ENCODE results near the gene CYBRD1. TPM values are rescaled to one million over a fixed set of nuclear protein-coding genes. Genes with fewer than 3 reads are reported as not detected.

CYBRD1 gene
- total RNA-seq, 1 donor from 2014 or later, result 313 TPM

DNA sequence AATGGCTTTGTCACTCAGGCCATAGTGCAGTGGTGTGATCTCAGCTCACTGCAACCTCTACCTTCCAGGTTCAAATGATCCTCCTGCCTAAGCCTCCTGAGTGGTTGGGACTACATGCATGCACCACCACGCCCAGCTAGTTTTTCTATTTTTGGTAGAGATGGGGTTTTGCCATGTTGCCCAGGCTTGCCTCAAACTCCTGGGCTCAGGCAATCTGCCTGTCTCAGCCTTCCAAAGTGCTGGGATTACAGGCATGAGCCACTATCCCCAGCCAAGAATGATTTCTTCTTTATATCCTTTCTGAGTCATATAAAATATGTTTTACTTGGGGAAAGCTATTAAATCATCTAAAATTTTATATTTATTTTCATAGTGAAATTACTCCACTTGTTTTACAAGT is 61.3 kb downstream of the CYBRD1 start:
- Histone ChIP-seq H3K4me1 (no peaks in the 10 kb centered on the region), H3K9me3 (no peaks in the 10 kb centered on the region), H3K4me3 (no peak overlapping the region), H3K27ac (no peak overlapping the region), H3K27me3 (peaks cover 7% of the 10 kb centered on the region), H3K36me3 (no peaks in the 10 kb centered on the region)
- intact Hi-C loops (cut with DNase I), result no loop called here
- TF ChIP-seq, protein P1, sequence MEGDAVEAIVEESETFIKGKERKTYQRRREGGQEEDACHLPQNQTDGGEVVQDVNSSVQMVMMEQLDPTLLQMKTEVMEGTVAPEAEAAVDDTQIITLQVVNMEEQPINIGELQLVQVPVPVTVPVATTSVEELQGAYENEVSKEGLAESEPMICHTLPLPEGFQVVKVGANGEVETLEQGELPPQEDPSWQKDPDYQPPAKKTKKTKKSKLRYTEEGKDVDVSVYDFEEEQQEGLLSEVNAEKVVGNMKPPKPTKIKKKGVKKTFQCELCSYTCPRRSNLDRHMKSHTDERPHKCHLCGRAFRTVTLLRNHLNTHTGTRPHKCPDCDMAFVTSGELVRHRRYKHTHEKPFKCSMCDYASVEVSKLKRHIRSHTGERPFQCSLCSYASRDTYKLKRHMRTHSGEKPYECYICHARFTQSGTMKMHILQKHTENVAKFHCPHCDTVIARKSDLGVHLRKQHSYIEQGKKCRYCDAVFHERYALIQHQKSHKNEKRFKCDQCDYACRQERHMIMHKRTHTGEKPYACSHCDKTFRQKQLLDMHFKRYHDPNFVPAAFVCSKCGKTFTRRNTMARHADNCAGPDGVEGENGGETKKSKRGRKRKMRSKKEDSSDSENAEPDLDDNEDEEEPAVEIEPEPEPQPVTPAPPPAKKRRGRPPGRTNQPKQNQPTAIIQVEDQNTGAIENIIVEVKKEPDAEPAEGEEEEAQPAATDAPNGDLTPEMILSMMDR (IDR thresholded peaks at IDR 0.05), result no peak
- ATAC-seq, result no peak
- DNase-seq, result no peak

DNA sequence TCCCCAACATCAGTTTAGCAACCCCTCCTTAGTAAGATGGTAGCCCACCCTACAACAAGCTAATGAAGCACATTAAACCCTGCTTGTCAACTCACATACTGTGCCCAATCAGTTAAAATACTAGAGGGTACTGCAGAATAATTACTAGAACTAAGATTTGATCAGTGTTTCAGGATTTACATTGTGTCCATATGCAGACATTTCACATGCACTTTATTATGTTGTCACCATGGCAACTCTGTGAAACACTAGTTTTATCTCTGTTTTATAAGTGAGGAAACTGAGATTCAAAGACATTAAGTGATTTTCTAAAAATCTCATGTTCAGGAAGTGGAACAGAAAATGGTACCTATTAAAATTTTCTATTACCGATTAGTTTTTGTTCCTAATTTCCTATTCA is 61.7 kb downstream of the CYBRD1 start:
- ATAC-seq, result no peak
- DNase-seq, result no peak

DNA sequence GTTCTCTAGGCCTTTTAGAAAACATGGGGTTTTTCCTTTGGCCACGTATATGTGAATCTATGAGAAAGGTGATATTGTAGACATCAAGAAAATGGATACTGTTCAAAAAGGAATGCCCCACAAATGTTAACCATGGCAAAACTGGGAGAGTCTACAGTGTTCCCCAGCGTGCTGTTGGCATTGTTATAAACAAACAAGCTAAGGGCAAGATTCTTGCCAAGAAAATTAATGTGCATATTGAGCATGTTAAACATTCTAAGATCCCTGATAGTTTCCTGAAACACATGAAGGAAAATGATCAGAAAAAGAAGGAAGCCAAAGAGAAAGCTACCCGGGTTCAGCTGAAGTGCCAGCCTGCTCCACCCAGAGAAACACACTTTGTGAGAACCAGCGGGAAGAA is 64.9 kb downstream of the CYBRD1 start:
- TF ChIP-seq, protein P1 (IDR thresholded peaks at IDR 0.05), result no peak
- no peak for ATAC-seq

More for the DNA sequence above, 61.7 kb downstream of the CYBRD1 start:
- H3K4me1 ChIP-seq, result no peaks in the 10 kb centered on the region
- H3K36me3 ChIP-seq, result no peaks in the 10 kb centered on the region
- TF ChIP-seq, protein P1 (IDR thresholded peaks at IDR 0.05), result no peak
- H3K9me3 ChIP-seq, result no peaks in the 10 kb centered on the region
- intact Hi-C loops (cut with DNase I), result no loop called here
- H3K27ac ChIP-seq, result no peak overlapping the region
- peaks cover 7% of the 10 kb centered on the region for H3K27me3 ChIP-seq
- no peak overlapping the region for H3K4me3 ChIP-seq

DNA sequence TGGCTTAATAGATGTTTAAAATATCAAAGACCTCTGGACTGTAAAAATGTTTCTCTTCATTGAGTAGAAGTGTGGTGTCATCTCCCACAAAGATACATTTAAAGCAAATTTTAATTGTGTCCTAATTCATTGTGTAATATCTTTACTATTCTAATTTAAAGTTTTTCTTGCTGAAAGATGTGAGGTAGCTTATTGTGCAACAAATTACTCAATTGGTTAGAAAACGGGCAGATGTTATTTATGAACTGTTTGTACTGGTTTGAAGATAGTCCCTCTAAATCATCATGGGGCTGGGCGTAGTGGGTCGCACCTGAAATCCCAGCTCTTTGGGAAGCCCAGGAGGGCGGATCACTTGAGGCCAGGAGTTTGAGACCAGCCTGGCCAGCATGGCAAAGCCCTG is 65.3 kb downstream of the CYBRD1 start:
- H3K9me3 ChIP-seq, result no peaks in the 10 kb centered on the region
- no peak overlapping the region for H3K4me3 ChIP-seq
- H3K36me3 ChIP-seq, result no peaks in the 10 kb centered on the region
- intact Hi-C loops (cut with DNase I), result no loop called here
- ATAC-seq (no peak), DNase-seq (no peak)
- peaks cover 7% of the 10 kb centered on the region for H3K27me3 ChIP-seq
- TF ChIP-seq, protein P1 (IDR thresholded peaks at IDR 0.05), result no peak
- no peak overlapping the region for H3K27ac ChIP-seq
- no peaks in the 10 kb centered on the region for H3K4me1 ChIP-seq

More for the DNA sequence above, 64.9 kb downstream of the CYBRD1 start:
- Histone ChIP-seq H3K4me1 (no peaks in the 10 kb centered on the region), H3K27me3 (peaks cover 7% of the 10 kb centered on the region), H3K4me3 (no peak overlapping the region), H3K27ac (no peak overlapping the region), H3K36me3 (no peaks in the 10 kb centered on the region), H3K9me3 (no peaks in the 10 kb centered on the region)
- no peak for DNase-seq
- intact Hi-C loops (cut with DNase I), result no loop called here

DNA sequence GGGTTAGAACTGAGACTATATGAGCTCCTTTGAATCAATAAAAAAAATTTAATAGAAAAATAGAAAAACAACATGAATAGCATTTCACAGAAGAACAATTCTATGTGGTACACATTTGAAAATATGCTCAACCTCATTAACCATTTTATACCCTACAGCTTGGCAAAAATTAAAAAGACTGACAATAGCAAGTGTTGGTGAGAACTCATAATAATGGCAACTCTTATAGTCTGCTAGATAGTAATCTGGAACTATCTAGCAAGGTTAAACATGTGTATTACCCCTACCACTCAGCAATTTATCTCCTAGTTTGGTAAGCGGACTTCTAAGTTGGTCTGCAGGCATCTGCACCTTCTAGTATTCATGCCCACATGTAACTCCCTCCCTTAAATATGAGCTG is 67.8 kb downstream of the CYBRD1 start:
- Histone ChIP-seq H3K4me3 (no peak overlapping the region), H3K9me3 (no peaks in the 10 kb centered on the region), H3K4me1 (no peaks in the 10 kb centered on the region), H3K36me3 (no peaks in the 10 kb centered on the region), H3K27me3 (no peaks in the 10 kb centered on the region), H3K27ac (no peak overlapping the region)
- ATAC-seq, result no peak
- intact Hi-C loops (cut with DNase I), result no loop called here
- DNase-seq, result no peak
- TF ChIP-seq, protein P1 (IDR thresholded peaks at IDR 0.05), result no peak

DNA sequence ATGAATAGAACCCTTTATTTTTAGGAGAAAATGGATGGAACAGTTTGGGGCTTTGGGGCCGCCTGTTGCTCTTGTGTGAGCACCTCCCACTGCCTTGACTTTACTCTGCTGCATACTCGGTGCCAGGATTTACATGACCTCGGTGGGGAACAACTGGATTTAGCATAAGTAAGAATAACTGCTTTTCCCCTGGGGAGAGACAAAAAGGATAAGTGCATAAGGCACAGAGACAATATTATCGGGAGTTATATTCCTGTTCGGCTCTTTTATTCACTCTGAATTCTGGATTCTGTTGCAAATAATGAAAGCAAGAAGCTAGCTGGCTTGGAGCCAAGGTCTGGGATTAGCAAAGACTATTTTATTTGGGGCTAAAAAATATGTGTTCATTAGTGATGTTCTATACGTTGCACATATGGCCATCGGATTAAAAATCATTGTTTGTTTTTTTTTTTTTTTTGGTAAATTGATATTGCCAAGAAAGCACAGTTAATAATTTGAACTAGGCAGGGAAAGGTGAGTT is 69.8 kb downstream of the CYBRD1 start:
- no peaks in the 10 kb centered on the region for H3K9me3 ChIP-seq
- DNase-seq, result no peak
- no peak for ATAC-seq
- no peak overlapping the region for H3K4me3 ChIP-seq
- intact Hi-C loops (cut with DNase I), result no loop called here
- no peaks in the 10 kb centered on the region for H3K27me3 ChIP-seq
- no peaks in the 10 kb centered on the region for H3K36me3 ChIP-seq
- TF ChIP-seq, protein P1 (IDR thresholded peaks at IDR 0.05), result no peak
- no peaks in the 10 kb centered on the region for H3K4me1 ChIP-seq
- H3K27ac ChIP-seq, result no peak overlapping the region

Measured in upper lobe of right lung (tissue), 1 donor.